ENCODE results near the gene GATD1. TPM values are rescaled to one million over a fixed set of nuclear protein-coding genes. Genes with fewer than 3 reads are reported as not detected.
"Not testable (repeated sequence)": the region's sequence is repeated elsewhere in the genome, so short reads cannot be mapped to it uniquely, and the experiment has no call there.

The GATD1 gene
- polyA plus RNA-seq, 1 donor from 2014 or later: 146 TPM

DNA sequence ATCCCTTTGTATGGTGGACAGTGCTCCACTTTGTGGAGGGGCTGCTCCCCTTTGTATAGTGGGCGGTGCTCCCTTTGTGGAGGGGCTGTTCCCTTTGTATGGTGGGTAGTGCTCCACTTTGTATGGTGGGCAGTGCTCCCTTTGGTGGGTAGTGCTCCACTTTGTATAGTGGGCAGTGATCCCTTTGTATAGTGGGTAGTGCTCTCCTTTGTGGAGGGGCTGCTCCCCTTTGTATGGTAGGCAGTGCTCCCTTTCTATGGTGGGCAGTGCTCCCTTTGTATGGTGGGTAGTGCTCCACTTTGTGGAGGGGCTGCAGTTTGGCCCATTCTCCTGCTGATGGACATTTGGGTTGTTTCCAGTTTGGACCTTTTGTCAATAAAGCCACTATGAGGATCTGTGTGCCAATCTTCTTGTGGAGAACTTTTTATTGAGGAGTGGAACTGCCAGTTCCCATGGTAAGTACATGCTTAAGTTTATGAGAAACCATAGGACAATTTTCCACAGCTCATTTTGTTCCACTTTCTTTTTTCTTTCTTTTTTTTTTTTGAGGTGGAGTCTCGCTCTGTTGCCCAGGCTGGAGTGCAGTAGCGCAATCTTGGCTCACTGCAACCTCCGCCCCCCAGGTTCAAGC is 34.6 kb downstream of the GATD1 start:
- no peaks in the 10 kb centered on the region for H4K20me1 ChIP-seq (ENCODE audit: insufficient read depth)
- no peak for TF ChIP-seq MXI1 (conservative IDR thresholded peaks at IDR 0.05; ENCODE audit: poor library complexity, severe bottlenecking)
- TF ChIP-seq TAF1 (IDR thresholded peaks at IDR 0.05; ENCODE audit: low read depth): no peak
- no peak for TF ChIP-seq CTCF (IDR thresholded peaks at IDR 0.05; ENCODE audit: poor library complexity, severe bottlenecking)
- TF ChIP-seq POLR2AphosphoS5 (IDR thresholded peaks at IDR 0.05): no peak
- TF ChIP-seq EZH2 (IDR thresholded peaks at IDR 0.05; ENCODE audit: borderline replicate concordance, insufficient read depth, low read length, poor library complexity, severe bottlenecking): no peak
- TF ChIP-seq SMC3 (conservative IDR thresholded peaks at IDR 0.05; ENCODE audit: poor library complexity): no peak
- TF ChIP-seq REST (IDR thresholded peaks at IDR 0.05; ENCODE audit: borderline replicate concordance): no peak
- TF ChIP-seq EP300 (conservative IDR thresholded peaks at IDR 0.05; ENCODE audit: poor library complexity, severe bottlenecking): no peak
- no peak for TF ChIP-seq RAD21 (conservative IDR thresholded peaks at IDR 0.05)
- no peaks in the 10 kb centered on the region for H3K27me3 ChIP-seq (ENCODE audit: insufficient read depth, low read depth, low read length)
- H3K9me2 ChIP-seq (ENCODE audit: insufficient read depth, low read length): no peaks in the 10 kb centered on the region
- H2AFZ ChIP-seq (ENCODE audit: low read depth, low read length): no peak overlapping the region
- no peaks in the 10 kb centered on the region for H3F3A ChIP-seq (ENCODE audit: insufficient read depth, low read length, poor library complexity, severe bottlenecking)
- no peaks in the 10 kb centered on the region for H3K9me3 ChIP-seq (ENCODE audit: low read length)
- H3K9ac ChIP-seq (ENCODE audit: low read length): no peak overlapping the region
- no peak overlapping the region for H3K4me2 ChIP-seq (ENCODE audit: low read length)
- H3K27ac ChIP-seq (ENCODE audit: low read length): no peak overlapping the region
- no peaks in the 10 kb centered on the region for H3K36me3 ChIP-seq (ENCODE audit: insufficient read depth, low read length)
- H3K4me3 ChIP-seq (ENCODE audit: low read length): no peak overlapping the region
- H3K79me2 ChIP-seq (replicated peaks; ENCODE audit: insufficient read depth, low read length): no peaks in the 10 kb centered on the region

DNA sequence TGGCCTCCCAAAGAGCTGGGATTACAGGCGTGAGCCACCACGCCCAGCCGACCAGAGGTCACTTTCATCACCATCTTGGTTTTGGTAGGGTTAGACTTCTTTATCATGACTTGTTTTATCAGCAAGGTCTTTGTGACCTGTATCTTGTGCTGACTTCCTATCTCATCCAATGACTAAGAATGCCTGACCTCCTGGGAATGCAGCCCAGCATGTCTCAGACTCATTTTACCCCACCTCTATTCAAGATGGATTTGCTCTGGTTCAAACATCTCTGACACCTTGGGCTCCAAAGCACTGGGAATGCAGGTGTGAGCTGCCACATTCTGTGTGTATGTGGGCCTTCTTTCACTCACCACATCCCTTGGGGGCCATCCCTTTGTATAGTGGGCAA is 35.1 kb downstream of the GATD1 start:
- Histone ChIP-seq H3K9me2 (ENCODE audit: insufficient read depth, low read length) (no peaks in the 10 kb centered on the region), H3K4me2 (ENCODE audit: low read length) (no peak overlapping the region), H3K27me3 (ENCODE audit: insufficient read depth, low read depth, low read length) (no peaks in the 10 kb centered on the region), H3K9me3 (ENCODE audit: low read length) (no peaks in the 10 kb centered on the region), H4K20me1 (ENCODE audit: insufficient read depth) (no peaks in the 10 kb centered on the region), H3K79me2 (replicated peaks; ENCODE audit: insufficient read depth, low read length) (no peaks in the 10 kb centered on the region), H3K36me3 (ENCODE audit: insufficient read depth, low read length) (no peaks in the 10 kb centered on the region), H3K27ac (ENCODE audit: low read length) (no peak overlapping the region), H3K9ac (ENCODE audit: low read length) (no peak overlapping the region), H3F3A (ENCODE audit: insufficient read depth, low read length, poor library complexity, severe bottlenecking) (no peaks in the 10 kb centered on the region), H2AFZ (ENCODE audit: low read depth, low read length) (no peak overlapping the region), H3K4me3 (ENCODE audit: low read length) (no peak overlapping the region)
- TF ChIP-seq EP300 (conservative IDR thresholded peaks at IDR 0.05; ENCODE audit: poor library complexity, severe bottlenecking) (no peak), CTCF (IDR thresholded peaks at IDR 0.05; ENCODE audit: poor library complexity, severe bottlenecking) (no peak), REST (IDR thresholded peaks at IDR 0.05; ENCODE audit: borderline replicate concordance) (no peak), SMC3 (conservative IDR thresholded peaks at IDR 0.05; ENCODE audit: poor library complexity) (no peak), RAD21 (conservative IDR thresholded peaks at IDR 0.05) (no peak), POLR2AphosphoS5 (IDR thresholded peaks at IDR 0.05) (no peak), EZH2 (IDR thresholded peaks at IDR 0.05; ENCODE audit: borderline replicate concordance, insufficient read depth, low read length, poor library complexity, severe bottlenecking) (no peak), TAF1 (IDR thresholded peaks at IDR 0.05; ENCODE audit: low read depth) (no peak), MXI1 (conservative IDR thresholded peaks at IDR 0.05; ENCODE audit: poor library complexity, severe bottlenecking) (no peak)

- H3K27ac ChIP-seq (ENCODE audit: low read length); H3F3A ChIP-seq (ENCODE audit: insufficient read depth, low read length, poor library complexity, severe bottlenecking); H3K36me3 ChIP-seq (ENCODE audit: insufficient read depth, low read length); H2AFZ ChIP-seq (ENCODE audit: low read depth, low read length); H3K4me2 ChIP-seq (ENCODE audit: low read length); H3K9me2 ChIP-seq (ENCODE audit: insufficient read depth, low read length); H3K9me3 ChIP-seq (ENCODE audit: low read length); H3K27me3 ChIP-seq (ENCODE audit: insufficient read depth, low read depth, low read length); H3K9ac ChIP-seq (ENCODE audit: low read length); H4K20me1 ChIP-seq (ENCODE audit: insufficient read depth); H3K79me2 ChIP-seq (replicated peaks; ENCODE audit: insufficient read depth, low read length); H3K4me3 ChIP-seq (ENCODE audit: low read length): not testable (repeated sequence)
Observed at GRCh38 chr11:737899-738298, 39.4 kb downstream of the GATD1 start.

All from neural cell (in vitro differentiated cells).